Neutrophil (primary cell): ENCODE measurements around the gene PTGDS.

Experiments used
- H3K27ac ChIP-seq: fragments of 200-600 bp; sonication (generic); 2 replicates; pipeline ENCODE4 v1.5.1; 2016; ENCODE audit warnings: mild to moderate bottlenecking, moderate library complexity
- H3K27me3 ChIP-seq: fragments of 200-600 bp; sonication (generic); 2 replicates; pipeline ENCODE4 v1.6.0; 2016; ENCODE audit warnings: mild to moderate bottlenecking
- H3K36me3 ChIP-seq: fragments of 200-600 bp; sonication (generic); 2 replicates; pipeline ENCODE4 v1.5.1; 2017
- H3K4me1 ChIP-seq, 2 experiments: fragments of 200-600 bp in 1 of 2; sonication (generic) in 1 of 2; 1 replicate in 1 of 2; 2 replicates in 1 of 2; pipeline versions ENCODE4 v1.5.1 to v1.6.1; 2013 to 2016; ENCODE audit warnings: low read depth in 1 of 2, low read length in 1 of 2, mild to moderate bottlenecking in 1 of 2, moderate library complexity in 1 of 2; ENCODE audit not compliant: control insufficient read depth in 1 of 2, insufficient read depth in 1 of 2
- H3K4me3 ChIP-seq, 2 experiments: fragments of 200-600 bp in 1 of 2; sonication (generic) in 1 of 2; 1 replicate in 1 of 2; 2 replicates in 1 of 2; pipeline ENCODE4 v1.5.1; 2013 to 2016; ENCODE audit warnings: low read depth in 1 of 2, low read length in 1 of 2, mild to moderate bottlenecking in 1 of 2, moderate library complexity in 1 of 2
- H3K9me3 ChIP-seq: fragments of 200-600 bp; sonication (generic); 2 replicates; pipeline ENCODE4 v1.5.1; 2016
- CTCF ChIP-seq: fragments of 200-600 bp; sonication (generic); IDR thresholded peaks from 2 replicates; pipeline ENCODE4 v1.5.1; 2016; ENCODE audit warnings: antibody characterized with exemption

Gene PTGDS

GRCh38 chr9:137014776-137015539 is 37.7 kb downstream of the PTGDS start:
- no peak overlapping the region for H3K4me3 ChIP-seq
- no peaks in the 10 kb centered on the region for H3K9me3 ChIP-seq
- H3K27me3 ChIP-seq: no peaks in the 10 kb centered on the region
- no peak overlapping the region for H3K27ac ChIP-seq
- TF ChIP-seq CTCF: no peak
- peaks cover 96% of the 10 kb centered on the region for H3K36me3 ChIP-seq
- H3K4me1 ChIP-seq: no peaks in the 10 kb centered on the region

- no peak overlapping the region for H3K4me3 ChIP-seq
- peaks cover 96% of the 10 kb centered on the region for H3K36me3 ChIP-seq
- H3K4me1 ChIP-seq: no peaks in the 10 kb centered on the region
- H3K27ac ChIP-seq: no peak overlapping the region
- no peaks in the 10 kb centered on the region for H3K9me3 ChIP-seq
- no peak for TF ChIP-seq CTCF
- no peaks in the 10 kb centered on the region for H3K27me3 ChIP-seq
These were observed 38.2 kb downstream of the PTGDS start for GRCh38 chr9:137015540-137015930.

- no peaks in the 10 kb centered on the region for H3K27me3 ChIP-seq
- no peak overlapping the region for H3K4me3 ChIP-seq
- H3K36me3 ChIP-seq: peaks cover 96% of the 10 kb centered on the region
These were observed 38.7 kb downstream of the PTGDS start for GRCh38 chr9:137015976-137016375.

GRCh38 chr9:137016436-137016835 is 39.1 kb downstream of the PTGDS start:
- H3K36me3 ChIP-seq: peaks cover 96% of the 10 kb centered on the region
- TF ChIP-seq CTCF: no peak

More at GRCh38 chr9:137015976-137016375, 38.7 kb downstream of the PTGDS start:
- H3K27ac ChIP-seq: no peak overlapping the region
- TF ChIP-seq CTCF: no peak
- H3K9me3 ChIP-seq: no peaks in the 10 kb centered on the region
- no peaks in the 10 kb centered on the region for H3K4me1 ChIP-seq

GRCh38 chr9:137017071-137017470 is 39.8 kb downstream of the PTGDS start:
- Histone ChIP-seq H3K9me3 (no peaks in the 10 kb centered on the region), H3K27ac (no peak overlapping the region)
- no peak for TF ChIP-seq CTCF

More at GRCh38 chr9:137016436-137016835, 39.1 kb downstream of the PTGDS start:
- Histone ChIP-seq H3K9me3 (no peaks in the 10 kb centered on the region), H3K4me1 (no peaks in the 10 kb centered on the region), H3K27ac (no peak overlapping the region), H3K4me3 (no peak overlapping the region), H3K27me3 (no peaks in the 10 kb centered on the region)

More at GRCh38 chr9:137017071-137017470, 39.8 kb downstream of the PTGDS start:
- Histone ChIP-seq H3K4me1 (no peaks in the 10 kb centered on the region), H3K4me3 (no peak overlapping the region), H3K36me3 (peaks cover 93% of the 10 kb centered on the region), H3K27me3 (no peaks in the 10 kb centered on the region)
